GM12892 (cell line): ENCODE data around the gene STAT5A.

Source experiments
- POLR2A ChIP-seq: IDR thresholded peaks from 2 replicates; pipeline ENCODE4 v1.6.1; 2011; ENCODE audit warnings: low read depth, low read length, control low read depth
- POLR2AphosphoS5 ChIP-seq: IDR thresholded peaks from 2 replicates; pipeline ENCODE4 v1.6.1; 2011; ENCODE audit warnings: low read depth, low read length, control low read depth
- TAF1 ChIP-seq: IDR thresholded peaks from 2 replicates; pipeline ENCODE4 v1.6.1; 2011; ENCODE audit warnings: low read depth, mild to moderate bottlenecking, control low read depth, low read length, borderline replicate concordance

DNA sequence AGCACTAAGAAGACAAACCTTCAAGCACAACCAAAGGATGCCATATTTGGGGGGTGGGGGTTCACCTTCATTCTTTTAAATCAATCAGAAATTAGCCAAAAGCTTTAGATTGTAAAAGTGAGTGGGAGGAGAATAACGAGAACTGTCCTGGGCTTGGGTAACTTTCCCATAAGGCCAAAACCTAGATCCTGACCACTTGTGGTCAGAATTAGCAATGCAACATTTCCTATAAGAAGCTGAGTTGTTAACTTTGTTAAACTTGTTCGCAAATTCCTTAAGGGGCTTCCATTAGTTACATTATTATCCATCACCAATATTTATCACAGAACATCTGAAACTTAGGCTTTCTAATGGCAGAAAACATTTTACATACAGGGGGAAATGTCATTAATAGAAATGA lies 37.2 kb upstream of the STAT5A start:
- TF ChIP-seq POLR2A = no peak
- no peak for TF ChIP-seq TAF1
- TF ChIP-seq POLR2AphosphoS5 = no peak
